CD4-positive, alpha-beta T cell treated with Interleukin-4 for 1 hour (primary cell): ENCODE results near the gene TPGS1.

Source experiments
- DNase-seq, 2 donors: peaks; one replicate each; pipeline ENCODE4 v3.0.0-alpha.2; 2020 to 2022

Gene TPGS1

GRCh38 chr19:496112-496665, 11.1 kb upstream of the TPGS1 start, which contains the start of gene MADCAM1:
TSS of gene MADCAM1 (plus strand) at chr19:496486. CDS start at chr19:496500, 14 bp downstream.
- no peak for DNase-seq

DNA sequence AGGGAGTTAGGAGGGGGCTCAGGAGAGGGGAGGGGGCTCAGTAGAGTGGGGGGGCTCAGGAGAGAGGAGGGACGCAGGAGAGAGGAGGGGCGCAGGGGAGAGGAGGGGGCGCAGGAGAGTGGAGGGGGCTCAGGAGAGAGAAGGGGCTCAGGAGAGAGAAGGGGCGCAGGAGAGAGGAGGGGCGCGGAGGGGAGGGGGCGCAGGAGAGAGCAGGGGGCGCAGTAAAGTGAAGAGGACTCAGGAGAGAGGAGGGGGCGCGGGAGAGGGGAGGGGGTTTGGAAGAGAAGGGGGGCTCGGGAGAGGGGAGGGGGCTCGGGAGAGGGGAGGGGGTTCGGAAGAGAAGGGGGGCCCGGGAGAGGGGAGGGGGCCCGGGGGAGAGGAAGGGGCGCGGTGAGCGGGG, 10.3 kb upstream of the TPGS1 start:
- DNase-seq, result no peak

- DNase-seq, result no peak
Measured at GRCh38 chr19:497491-497868, 9.8 kb upstream of the TPGS1 start.

DNA sequence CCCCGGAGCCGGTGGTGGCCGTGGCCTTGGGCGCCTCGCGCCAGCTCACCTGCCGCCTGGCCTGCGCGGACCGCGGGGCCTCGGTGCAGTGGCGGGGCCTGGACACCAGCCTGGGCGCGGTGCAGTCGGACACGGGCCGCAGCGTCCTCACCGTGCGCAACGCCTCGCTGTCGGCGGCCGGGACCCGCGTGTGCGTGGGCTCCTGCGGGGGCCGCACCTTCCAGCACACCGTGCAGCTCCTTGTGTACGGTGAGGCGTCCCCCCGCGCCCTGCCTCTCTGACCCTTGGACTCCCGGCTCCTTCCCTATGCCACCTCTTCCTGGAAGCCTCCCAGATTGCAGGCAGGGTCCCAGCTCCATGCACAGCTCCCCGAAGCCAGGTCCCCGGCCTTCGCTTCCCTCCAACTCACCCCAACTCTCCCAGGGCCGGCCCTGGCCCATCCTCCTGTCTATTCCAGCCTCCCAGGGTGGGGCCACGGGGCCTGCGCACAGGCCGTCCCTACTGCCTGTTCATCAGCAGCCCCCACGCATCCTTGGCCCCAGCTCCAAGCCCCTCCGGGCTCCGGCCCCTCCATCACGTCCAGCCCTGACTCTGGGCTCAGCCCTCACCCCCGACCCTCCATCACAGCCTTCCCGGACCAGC, 9.3 kb upstream of the TPGS1 start:
- DNase-seq, result no peak

DNA sequence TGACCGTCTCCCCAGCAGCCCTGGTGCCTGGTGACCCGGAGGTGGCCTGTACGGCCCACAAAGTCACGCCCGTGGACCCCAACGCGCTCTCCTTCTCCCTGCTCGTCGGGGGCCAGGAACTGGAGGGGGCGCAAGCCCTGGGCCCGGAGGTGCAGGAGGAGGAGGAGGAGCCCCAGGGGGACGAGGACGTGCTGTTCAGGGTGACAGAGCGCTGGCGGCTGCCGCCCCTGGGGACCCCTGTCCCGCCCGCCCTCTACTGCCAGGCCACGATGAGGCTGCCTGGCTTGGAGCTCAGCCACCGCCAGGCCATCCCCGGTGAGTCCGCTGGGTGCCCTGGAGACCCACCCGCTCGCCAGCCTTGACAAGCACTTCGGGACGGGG, 8.8 kb upstream of the TPGS1 start:
- no peak for DNase-seq

- DNase-seq, result no peak
Measured at GRCh38 chr19:498977-499623, 8.2 kb upstream of the TPGS1 start.

DNA sequence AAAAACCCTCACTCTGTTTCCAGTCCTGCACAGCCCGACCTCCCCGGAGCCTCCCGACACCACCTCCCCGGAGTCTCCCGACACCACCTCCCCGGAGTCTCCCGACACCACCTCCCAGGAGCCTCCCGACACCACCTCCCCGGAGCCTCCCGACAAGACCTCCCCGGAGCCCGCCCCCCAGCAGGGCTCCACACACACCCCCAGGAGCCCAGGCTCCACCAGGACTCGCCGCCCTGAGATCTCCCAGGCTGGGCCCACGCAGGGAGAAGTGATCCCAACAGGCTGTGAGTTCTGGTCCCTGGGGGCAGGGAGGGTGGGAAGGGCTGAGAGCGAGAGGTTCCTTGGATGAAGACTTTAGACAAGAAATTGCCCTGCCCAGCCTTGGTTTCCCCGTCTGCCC, 5.7 kb upstream of the TPGS1 start:
- DNase-seq, result no peak

- no peak for DNase-seq
Measured at GRCh38 chr19:504616-505015, 2.7 kb upstream of the TPGS1 start.

DNA sequence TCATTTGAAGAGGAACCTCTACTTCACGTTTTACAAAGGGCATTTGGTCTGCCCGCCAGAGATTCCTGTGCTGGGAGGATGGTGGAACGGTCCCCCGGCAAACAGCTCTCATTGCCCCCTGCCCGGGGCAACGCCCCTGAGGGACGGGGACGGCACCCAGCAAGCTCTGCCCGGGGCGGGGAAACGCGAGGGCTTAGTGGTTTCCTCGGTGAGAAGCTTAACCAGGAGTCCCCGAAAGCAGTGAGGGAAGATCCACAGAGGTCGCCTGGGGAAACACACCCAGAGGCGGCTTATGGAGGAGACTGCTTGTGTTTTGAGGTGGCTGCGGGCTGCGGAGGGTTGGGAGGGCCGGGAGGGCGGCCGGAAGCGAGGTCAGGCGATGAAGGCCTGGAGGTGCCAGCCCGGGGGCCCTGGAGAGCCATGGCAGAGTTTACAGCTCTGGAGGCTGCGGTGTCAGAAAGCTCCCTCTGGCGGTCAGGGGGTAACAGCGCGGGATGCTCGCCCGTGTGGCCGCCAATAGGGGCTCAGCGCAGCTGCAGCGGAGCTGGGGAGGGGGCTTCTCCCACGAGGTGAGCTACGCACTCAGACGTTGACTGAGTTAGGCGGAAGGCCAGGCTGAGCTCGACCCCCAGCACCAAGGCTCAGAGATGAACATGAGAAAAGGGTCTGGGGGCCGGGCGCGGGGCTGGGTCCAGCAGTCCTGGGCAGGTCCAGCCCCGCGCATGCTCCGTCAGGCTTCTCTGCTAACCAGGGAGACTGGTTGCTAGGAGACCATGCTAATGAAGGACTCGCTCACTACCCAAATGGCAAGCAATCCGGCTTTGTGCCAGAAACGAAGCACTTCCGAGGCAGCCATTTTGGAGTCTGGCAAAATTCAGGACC, 652 bp upstream of the TPGS1 start:
- peak; percentile 97 to 98 for DNase-seq

DNA sequence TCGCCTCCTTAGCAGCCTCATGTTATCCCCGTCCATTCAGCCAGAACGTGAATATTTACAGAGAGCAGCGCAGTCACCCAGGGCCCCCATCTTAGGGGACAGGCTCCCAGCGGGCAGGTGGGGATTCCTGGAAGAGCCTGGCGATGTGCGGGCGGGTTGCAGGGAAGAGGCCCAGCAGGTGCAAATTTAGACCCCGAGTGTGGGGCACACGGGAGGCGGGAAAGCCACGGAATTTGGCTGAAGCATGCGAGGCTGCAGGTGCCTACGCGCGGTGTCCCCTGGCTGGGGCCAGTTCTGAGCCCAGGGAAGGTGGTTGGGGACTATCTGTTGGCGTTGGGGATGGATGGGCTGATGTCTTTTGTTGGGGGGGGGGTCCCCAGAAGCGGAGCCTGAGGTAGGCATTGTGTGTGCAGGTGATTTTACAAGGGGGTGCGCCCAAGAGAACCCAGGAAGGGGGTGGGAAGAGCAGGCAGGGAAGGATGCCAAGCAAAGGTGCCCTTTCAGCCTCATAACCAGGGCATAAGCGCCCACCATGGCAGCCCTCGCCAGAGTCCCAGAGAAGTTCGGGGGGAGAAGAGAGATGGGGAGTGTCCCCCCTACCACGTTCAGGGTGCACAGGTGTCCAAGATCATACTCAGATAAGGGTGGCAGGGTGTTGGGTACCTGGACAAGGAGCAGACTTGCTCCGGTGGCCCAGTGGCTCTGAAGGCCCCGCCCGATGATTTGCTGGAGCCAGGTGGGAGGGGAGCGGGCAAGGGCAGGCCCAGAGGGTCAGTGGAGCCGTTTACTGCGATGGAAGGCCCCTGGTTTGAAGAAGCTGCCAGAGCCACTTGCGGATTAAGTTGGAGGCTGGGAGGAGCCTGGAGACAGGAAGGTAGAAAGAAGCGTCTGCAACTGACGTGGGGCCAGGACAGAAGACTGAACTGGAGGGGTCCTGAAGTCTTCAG, 1.2 kb downstream of the TPGS1 start:
- no peak for DNase-seq

DNA sequence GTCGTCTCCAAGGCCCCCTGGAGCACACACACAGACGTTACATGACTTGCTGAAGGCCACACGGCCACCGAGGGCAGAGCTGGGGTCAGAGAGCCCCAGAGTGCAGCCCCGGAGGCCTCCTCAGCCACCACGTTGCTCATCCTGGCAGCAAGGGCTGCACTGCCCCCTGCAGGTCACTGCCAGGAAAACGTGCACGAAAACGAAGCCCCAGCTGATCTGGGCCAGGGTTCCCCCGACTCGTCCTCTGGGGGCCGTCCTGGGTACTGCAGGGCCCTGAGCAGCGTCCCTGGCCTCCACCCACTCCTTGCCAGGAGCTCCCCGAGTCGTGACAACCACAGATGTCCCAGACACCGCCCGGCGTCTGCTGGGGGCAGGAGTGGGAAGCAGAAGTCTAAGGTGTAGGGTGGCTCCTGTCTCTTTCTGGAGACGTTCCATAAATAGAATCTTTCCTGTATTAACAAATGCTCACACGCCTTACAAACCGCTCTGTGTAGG, 3.4 kb downstream of the TPGS1 start:
- peak; percentile 94 to 95 for DNase-seq

DNA sequence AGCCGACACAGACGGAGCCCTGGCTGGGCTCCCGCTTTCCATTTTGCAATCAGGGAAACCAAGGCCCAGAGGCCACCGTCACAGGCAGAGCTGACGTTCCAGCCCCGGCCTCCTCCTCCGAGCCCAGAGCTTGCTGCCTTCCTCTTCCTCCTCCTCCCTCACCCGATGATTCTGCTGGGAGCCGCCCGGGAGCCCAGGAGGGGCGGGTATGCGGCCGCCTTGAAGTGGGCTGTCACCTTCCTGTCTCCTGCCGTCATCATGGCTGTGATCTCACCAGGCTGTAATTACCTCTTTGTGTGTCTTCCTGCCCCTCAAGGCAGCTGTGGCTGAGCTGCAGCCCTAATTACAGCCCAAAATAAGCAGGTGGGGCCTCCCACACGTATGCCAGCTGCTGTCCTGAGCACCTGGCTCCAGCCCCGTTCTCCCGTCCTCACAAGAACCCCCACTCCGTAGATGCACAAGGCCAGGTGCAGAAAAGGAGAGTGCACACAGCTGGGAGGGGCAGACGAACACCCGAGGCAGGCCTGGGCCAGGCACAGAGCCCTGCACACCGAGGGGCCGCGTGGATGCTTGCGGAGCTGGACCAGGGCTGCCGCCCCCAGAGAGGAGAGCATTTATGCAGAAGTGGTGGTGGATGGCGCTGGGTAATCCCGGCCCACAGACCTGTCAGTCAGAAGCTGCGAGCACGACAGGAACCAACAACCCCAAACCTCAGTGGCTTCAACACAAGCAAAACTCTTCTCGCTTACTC, 4.0 kb downstream of the TPGS1 start:
- DNase-seq, result peak; percentile 90 to 92

GRCh38 chr19:512547-513365, 5.5 kb downstream of the TPGS1 start:
- no peak for DNase-seq

GRCh38 chr19:513368-514165, 6.3 kb downstream of the TPGS1 start:
- DNase-seq, result no peak

DNA sequence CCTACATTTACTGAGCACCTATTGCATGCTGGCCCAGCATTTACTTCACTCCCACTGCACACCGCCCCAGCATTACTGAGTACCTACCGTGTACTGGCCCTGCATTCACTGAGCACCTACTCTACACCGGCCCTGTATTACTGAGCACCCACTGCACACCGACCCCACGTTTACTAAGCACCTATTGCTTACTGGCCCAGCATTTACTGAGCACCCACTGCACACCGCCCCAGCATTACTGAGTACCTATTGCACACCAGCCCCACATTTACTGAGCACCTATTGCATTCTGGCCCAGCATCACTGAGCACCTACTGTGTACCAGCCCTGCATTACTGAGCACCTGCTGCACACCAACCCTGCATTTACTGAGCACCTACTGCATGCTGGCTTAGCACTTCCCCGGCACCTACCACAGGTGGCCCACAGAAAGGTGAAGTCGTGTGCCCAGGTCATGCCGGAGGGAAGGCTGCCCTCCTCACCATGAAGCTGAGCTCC, 6.9 kb downstream of the TPGS1 start:
- no peak for DNase-seq

DNA sequence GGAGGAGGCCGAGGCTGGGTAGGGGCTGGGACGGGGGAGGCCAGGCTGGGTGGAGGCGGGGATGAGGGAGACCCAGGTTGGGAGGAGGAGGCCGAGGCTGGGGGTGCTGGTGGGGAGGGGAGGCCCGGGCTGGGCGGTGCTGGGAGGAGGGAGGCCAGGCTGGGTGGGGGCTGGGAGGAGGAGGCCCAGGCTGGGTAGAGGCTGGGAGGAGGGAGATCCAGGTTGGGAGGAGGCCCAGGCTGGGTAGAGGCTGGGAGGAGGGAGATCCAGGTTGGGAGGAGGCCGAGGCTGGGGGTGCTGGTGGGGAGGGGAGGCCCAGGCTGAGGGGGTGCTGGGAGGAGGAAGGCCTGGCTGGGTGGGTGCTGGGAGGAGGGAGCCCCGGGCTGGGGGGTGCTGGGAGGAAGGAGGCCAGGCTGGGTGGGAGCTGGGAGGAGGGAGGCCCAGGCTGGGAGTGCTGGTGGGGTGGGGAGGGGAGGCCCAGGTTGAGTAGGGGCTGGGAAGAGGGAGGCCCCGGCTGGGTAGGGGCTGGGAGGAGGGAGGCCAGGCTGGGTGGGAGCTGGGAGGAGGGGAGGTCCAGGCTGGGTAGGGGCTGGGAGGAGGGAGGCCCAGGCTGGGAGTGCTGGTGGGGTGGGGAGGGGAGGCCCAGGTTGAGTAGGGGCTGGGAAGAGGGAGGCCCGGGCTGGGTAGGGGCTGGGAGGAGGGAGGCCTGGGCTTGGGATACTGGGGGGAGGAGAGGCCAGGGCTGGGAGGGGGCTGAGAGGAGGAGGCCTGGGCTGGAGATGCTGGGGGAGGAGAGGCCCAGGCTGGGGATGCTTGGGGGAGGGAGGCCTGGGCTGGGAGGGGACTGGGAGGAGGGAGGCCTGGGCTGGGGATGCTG, 10.7 kb downstream of the TPGS1 start:
- no peak for DNase-seq

DNA sequence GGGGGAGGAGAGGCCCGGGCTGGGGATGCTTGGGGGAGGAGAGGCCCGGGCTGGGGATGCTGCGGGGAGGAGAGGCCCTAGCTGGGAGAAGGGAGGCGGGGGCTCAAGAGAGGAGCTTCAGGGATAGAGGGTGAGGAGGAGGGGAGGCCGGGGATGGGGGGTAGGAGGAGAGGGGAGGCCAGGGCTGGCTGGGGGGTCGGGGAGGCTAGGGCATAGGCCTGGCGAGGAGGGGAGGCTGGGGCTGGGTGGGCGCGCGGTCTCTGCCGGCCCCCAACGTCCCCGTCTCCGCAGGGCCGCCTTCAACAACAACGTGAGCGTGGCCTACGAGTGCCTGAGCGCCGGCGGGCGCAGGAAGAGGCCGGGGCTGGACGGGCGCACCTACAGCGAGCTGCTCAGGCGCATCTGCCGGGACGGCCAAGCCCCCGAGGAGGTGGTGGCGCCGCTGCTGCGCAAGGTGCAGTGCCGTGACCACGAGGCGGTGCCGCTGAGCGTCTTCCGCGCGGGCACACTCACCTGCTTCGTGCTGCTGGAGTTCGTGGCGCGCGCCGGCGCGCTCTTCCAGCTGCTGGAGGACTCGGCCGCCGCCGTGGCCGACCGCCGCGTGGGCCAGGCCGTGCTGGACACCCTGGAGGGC, 11.4 kb downstream of the TPGS1 start:
- peak; percentile 68 for DNase-seq

DNA sequence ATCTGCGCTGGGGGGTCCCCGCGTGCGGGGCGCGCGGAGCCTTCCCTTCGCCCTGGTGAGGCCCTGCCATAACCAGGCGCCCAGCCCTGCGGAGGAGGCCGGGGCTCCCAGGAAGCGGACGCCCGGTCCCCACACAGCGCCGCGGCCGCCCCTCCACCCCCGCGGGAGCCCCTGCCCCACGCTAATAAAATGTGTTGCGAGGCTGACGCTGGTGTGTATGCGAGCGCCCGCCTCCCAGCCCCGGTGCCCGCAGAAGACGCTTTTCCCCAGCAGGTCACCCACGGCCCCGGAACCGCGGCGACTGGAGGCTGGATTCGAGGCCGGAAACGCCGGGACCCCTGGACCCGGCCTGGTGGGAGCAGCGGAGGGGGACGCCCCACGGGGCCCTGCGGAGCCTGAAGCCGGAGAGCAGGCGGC, 12.2 kb downstream of the TPGS1 start:
- no peak for DNase-seq
